Activated CD4-positive, alpha-beta T cell treated with anti-CD3 and anti-CD28 coated beads, Interleukin-10, Interleukin-2, amounts not matched to agents 100 ng/mL and 50 ng/mL, durations not matched to agents 16 hours and 8 hours (primary cell): ENCODE data around the gene TJP3.

ENCODE experiments used
- DNase-seq: peaks from one replicate; pipeline ENCODE4 v3.0.0-alpha.2; 2020

TJP3 gene

DNA sequence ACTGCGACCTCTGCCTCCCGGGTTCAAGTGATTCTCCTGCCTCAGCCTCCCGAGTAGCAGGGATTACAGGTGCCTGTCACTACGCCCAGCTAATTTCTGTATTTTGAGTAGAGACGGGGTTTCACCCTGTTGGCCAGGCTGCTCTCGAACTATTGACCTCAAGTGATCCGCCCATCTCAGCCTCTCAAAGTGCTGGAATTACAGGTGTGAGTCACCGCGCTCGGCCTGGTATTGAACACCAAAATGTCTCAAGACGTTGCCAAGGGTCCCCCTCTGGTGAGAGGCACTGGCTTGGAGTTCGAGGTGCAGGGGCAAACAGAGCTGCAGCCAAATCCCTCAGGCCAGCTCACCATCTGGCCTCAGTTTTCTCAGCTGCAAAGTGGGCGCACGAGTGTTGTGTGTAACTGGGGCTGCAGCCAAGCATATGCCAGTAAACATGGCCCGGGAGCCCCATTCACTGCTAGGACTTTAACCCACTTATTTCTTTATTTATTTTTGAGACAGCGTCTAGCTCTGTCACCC lies 8.0 kb downstream of the TJP3 start:
- DNase-seq, result no peak

DNA sequence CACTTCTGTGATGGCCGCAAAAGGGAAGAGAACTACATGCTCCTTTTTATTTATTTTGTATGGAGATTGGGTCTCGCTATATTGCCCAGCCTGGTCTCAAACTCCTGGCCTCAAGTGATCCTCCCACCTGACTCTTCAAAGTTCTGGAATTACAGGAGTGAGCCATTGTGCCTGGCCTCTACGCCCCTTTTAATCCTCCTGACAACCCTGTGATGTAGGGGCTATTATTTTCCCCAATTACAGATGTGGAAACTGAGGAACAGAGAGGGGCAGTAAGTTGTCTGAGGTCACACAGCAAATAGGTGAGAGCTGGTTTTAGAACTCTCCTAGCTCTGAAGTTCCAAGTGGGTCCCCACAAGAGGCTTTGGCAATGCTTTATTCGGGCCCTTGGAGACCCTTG lies 11.7 kb downstream of the TJP3 start:
- no peak for DNase-seq

DNA sequence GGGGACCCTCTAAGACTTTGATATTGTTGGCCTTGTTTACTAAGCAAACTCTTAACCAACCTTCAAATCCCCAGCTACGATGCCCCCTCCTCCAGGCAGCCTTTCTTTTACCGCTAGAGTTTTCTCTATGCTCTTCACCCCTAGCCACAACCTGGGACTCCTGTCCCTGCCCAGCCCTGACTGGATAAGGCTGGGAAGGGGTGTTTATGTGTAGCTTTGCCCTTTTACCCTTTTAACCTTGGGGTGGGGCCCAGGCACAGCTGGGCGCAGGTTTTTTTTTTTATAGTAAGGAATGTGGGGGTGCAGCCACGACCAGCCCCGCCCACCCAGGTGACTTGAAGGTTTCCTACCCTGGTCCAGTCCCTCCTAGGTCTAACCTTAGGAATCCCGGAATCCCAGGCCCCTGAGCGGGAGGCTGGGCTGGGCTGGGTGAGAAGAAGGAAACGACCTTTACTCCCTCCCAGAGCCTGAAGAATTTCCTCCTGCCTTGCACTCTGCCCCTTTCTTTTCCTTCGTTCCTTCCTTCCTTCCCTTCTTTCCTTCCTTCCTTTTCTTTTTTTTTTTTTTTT lies 12.2 kb downstream of the TJP3 start:
- DNase-seq, result no peak

DNA sequence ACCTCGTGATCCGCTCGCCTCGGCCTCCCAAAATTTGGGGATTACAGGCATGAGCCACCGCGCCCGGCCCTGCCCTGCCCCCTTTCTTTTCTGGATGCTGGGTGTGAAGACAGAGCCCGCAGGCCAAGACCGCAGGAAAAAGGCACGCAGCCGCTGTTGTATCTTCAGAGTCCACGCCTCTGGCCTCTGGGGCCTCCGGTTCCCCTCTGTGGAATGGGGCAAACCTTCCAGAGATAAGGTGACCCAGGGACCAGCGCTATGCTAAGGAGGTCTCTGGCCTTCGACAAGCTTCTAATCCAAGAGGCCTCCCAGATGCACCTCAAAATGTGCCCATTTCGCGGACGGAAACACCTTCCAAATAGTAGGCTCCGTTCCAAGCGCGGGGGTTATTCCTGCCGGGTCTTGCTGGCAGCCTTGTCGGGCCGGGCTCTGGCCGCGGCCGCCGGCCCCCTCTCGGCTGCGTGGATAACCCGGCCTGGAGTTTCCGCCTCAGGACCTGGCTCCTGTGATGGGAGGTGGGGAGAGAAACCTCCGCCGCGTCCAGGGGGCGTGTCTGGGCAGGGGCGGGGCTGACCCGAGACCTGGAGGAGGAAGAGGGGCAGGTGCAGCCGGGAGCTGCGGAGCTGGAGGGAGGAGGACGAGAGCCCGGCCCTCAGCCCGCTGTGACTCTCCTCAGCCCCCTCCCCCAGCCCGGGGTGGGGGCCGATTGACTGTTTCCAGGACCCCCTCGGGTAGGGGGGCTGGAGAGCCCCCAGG lies 13.1 kb downstream of the TJP3 start:
- peak; percentile 83 for DNase-seq

DNA sequence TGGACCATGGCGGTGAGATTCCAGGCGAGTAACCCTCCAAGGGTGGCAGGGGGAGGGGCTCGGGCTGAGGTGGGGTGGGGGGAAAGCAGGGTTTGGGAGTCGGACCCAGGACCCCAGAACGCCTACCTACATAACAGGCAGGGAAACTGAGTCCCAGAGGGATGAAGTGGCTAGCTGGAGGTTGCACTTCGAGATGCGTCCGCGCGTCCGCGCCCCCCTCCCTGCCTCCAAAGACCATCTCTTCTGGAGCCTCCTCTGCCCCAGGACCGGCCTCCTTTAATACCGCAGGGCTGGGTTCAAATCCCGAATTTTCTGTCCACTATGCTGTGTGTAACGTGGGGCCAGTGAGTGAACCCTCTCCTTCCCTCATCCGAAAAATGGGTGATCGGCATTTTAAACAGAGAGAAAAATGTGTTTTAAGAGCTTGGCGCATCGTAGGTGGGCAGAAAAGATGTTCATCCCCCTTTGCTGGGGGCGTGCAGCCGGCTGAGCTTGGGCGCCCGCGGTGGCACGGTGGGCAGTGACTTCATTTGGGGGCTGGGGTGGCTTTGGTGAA lies 13.8 kb downstream of the TJP3 start:
- DNase-seq, result no peak

DNA sequence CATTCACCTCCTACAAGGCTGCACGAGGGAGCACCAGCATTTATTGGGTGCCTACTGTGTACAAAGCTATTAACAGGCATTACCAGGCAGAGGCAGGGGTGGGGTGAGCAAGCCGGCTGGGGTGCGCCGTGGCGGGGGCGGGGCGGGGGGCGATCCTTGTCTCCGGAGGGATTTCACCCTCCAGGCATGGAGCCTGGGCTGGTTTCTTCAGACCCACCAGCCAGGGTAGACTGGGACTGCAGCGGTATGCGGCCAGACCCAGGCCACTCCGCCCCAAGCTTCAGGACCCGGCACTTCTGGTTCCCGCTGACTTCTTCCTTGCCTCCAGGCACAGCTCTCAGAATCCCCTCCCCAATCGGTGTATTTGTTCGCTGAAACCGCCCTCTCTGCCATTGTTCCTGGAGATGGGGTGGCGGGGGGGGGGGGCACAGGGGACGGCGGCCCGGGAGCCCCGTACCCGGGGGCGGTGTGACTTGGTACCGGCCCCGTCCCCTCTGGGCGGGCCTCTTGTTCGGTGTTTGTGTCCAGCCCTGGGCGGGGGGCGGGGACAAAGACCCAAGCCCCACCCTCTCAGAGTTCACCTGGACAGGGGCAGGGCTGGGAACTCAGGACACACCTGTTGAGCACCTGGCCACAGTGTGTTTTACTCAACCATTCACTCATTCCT lies 14.4 kb downstream of the TJP3 start:
- DNase-seq, result no peak

DNA sequence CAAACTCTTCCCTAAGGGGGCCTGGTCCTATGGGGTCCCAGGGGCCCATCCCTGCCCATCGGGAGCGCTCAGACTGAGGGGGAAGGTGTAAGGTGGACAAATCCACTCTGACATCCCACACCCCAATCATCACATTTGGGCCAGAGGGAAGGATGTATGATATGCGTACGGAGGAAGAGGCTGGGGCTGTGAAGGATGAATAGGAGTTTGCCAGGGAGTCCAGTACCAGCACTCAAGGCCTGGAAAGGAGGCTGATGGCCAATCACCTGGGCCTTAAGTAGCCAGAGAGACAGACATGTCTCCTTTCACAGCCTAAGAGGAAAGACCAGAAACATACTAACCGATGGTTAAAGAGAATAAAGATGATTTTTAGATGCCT lies 14.9 kb downstream of the TJP3 start:
- DNase-seq, result no peak

DNA sequence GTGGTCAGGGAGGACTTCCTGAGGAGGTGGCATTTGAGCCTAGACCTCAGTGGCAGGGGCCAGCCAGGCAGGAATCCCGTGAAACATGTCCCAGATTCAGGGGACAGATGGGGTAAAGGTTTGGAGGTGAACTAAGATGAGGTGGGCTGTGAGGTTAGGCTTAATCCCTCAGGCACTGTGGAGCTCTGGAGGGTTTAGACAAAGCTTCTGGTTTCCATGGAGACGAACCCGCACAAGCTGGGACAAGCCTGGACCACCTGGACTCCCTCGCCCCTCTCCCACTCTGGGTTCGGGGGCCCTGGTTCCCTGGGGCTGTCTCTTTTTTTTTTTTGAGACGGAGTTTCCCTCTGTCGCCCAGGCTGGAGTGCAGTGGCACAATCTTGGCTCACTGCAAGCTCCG lies 15.7 kb downstream of the TJP3 start:
- DNase-seq, result no peak

DNA sequence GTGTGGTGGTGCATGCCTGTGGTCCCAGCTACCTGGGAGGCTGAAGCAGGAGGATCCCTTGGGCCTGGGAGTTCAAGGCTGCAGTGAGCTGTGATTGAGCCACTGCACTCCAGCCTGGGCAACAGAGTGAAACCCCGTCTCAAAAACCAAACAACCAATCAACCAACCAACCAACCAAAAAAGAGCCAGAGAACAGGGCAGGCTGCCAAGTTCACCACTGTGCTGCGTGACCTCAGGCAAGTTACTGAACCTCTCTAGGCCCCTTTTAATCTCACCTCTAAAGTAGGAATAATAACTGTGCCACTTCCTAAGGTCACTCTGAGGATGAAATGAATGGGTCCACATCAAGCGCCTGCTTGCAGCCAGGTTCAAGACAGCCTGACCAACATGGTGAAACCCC lies 16.9 kb downstream of the TJP3 start:
- DNase-seq, result no peak

DNA sequence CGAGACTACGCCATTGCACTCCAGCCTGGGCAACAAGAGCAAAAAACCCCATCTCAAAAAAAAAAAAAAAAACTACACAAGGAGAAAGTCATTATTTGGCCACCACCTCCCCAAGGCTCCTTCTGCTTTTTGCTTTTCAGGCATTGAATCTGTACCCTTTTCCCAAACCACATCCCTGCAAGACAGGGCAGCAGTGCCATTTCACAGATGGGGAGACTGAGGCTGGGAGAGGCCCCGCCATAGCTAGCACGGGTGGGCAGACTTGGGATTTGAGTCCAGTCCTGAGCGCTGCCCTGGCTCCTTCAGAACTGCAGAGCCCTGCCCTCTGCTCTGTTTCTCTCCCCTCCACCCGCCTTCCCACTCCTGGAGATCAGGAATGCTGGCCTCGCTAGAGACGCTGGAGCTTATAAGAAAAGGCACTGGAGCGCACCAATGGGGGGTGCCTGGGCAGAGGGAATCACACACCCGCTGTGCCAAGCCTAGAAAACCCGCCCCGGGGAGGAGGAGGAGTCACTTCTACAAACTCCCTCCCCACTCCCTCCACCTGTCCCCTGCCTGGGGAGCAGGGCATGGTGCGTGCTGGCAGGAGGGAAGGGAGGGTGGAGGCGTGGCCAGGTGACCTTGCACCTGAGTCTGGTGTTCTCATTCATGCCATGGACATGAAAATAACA lies 17.6 kb downstream of the TJP3 start:
- no peak for DNase-seq

DNA sequence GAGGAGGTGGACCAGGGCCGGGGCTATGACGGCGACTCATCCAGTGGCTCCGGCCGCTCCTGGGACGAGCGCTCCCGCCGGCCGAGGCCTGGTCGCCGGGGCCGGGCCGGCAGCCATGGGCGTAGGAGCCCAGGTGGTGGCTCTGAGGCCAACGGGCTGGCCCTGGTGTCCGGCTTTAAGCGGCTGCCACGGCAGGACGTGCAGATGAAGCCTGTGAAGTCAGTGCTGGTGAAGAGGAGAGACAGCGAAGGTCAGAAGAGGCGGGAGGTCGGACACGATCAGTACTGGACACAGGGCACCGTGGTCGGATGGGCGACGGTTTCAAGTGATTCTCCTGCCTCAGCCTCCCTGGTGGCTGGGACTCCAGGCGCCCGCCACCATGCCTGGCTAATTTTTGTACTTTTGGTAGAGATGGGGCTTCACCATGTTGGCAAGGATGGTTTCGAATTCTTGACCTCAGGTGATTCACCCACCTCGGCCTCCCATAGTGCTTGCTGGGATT lies 22.3 kb downstream of the TJP3 start:
- DNase-seq, result no peak

DNA sequence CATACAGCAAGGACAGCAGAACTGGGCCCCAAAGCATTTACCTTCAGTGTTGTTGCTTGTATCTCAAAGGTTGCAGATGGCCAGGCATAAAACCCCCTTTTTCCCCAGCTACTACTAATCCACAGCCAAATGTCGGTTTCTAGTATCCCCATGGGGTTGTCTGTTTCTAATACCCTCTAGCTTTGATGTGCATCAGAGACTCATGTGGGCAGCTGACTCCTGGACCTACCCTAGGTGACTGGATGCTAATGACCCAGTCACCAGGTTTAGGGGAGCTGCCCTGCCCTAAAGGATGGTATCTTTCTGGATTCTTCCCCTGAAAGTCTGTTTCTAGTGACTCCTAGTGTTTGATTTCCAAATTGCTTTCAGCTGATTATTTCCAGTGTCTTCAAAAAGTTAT lies 23.9 kb downstream of the TJP3 start:
- DNase-seq, result no peak

DNA sequence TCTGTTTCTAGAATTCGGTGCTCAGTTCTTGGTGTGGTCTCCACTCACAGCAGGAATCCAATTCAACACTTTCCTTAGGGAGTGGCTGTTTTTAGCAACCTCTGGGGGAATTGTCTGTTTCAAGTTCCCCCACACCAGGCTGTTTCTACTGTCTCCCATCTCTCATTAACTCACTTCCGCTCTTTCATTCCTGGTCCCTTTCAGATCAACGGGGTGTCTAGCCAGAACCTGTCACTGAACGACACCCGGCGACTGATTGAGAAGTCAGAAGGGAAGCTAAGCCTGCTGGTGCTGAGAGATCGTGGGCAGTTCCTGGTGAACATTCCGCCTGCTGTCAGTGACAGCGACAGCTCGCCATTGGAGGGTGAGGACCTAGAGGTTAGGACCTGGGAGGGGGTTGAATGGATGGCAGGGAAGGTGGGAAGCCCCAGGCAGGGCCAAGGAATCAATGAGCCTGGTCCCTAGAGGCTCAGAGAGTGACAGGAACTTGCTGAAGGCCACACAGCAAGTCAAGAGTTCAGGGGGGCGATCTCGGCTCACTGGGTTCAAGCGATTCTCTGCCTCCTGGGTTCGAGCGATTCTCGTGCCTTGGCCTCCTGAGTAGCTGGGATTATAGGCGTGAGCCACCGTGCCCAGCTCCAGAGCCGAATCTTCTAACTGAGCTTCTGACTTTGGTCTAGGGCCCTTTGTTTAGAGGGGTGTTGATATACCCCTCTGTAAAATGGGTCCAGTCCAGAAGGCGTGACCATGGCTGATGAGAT lies 25.5 kb downstream of the TJP3 start:
- no peak for DNase-seq

DNA sequence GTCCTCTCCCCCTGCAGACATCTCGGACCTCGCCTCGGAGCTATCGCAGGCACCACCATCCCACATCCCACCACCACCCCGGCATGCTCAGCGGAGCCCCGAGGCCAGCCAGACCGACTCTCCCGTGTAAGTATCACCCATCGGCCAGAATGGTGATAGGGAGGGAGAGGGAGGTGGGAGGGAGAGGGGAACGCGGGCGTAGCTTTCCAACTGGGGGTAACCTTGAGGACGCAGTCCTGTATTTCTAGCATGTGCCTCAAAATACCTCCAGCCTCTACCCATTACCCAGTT lies 26.1 kb downstream of the TJP3 start:
- no peak for DNase-seq

DNA sequence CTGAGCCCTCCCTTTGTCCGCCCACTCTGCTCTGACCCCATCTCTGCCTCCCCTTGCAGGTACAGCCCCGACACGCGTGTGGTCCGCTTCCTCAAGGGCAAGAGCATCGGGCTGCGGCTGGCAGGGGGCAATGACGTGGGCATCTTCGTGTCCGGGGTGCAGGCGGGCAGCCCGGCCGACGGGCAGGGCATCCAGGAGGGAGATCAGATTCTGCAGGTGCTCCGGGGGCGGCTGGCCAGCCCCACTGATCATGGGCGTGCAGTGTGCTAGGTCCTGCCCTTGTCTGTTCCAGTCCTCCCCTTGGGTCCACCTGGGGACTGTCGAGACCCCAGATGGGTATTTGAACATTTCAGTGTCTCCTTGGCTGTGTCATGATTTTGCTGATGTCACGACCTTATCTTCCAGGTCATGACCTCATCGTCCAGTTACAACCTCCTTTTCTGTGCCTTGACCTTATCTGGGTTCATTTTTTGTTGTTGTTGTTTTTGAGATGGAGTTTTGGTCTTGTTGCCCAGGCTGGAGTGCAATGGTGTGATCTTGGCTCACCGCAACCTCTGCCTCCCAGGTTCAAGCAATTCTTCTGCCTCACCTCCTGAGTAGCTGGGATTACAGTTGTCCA lies 28.0 kb downstream of the TJP3 start:
- DNase-seq, result no peak

DNA sequence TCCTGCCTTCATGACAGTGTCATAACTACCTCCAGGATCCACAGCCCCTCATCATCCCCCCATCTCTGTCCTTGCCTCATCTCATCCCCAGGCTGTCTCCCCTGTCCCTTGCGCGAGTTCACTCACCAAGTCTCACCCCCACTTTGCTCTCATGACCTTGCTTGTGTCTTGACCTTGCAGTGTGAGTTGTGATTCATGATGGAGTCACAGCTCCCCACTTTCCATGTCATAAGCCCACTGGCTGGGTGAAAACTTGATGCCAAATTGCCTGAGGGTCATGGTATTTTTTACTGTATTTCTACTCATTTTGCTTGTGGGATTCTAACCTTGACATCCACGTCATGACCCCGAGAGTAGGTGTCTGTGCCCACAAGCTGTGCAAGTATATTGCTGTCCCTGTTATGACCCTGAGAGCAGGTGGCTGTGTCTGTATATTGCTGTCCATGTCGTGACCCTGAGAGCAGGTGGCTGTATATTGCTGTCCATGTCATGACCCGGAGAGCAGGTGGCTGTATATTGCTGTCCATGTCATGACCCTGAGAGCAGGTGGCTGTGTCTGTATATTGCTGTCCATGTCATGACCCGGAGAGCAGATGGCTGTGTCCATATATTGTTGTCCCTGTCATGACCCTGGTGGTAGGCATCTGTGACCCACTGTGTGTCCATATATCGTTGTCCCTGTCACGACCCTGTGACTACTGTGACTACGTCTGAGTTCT lies 29.5 kb downstream of the TJP3 start:
- no peak for DNase-seq

DNA sequence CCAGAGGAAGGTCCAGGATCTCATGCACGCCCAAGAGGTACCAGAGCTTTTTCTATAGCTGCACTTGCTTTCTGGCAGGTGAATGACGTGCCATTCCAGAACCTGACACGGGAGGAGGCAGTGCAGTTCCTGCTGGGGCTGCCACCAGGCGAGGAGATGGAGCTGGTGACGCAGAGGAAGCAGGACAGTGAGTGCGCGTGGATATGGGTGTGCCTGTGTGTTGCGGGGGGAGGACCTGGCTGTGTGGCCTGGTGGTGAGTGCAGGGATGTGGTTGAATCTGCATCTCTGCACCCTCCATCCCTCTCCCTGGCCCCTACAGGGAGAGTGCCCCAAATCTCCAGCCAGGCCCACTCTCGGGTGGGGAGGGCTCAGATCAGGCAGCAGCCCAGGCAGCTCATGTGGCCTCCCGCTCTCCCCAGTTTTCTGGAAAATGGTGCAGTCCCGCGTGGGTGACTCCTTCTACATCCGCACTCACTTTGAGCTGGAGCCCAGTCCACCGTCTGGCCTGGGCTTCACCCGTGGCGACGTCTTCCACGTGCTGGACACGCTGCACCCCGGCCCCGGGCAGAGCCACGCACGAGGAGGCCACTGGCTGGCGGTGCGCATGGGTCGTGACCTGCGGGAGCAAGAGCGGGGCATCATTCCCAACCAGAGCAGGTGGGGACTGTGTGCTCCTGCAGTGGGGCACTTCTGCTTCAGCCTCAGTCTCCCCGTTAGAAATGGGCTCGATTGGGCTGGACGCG lies 30.5 kb downstream of the TJP3 start:
- DNase-seq, result no peak

DNA sequence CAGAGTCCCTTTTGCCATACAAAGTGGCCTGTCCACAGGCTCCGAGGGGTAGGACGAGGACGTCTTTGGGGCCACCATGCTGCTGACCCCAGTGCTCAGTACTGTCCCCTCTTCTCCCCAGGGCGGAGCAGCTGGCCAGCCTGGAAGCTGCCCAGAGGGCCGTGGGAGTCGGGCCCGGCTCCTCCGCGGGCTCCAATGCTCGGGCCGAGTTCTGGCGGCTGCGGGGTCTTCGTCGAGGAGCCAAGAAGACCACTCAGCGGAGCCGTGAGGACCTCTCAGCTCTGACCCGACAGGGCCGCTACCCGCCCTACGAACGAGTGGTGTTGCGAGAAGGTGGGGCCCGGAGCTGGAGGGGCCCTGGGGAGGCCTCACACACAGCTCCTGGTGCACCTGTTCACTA lies 32.2 kb downstream of the TJP3 start:
- DNase-seq, result no peak

DNA sequence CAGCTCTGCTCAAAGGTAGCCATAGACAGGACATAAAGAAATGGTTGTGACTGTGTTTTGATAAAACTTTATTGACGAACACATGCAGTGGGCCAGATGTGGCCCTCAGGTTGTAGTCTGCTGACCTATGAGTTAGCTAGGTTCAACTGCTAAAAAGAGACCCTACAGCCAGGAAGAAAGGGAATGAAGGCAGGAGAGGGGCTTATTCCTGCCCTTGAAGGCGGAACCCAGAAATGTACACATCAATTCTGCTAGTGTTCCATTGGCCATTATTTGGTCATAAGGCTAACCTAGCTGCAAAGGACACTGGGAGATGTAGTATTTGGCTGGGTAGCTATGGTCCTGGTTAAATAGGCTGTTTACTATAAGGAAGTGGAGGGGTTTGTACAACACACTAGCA lies 35.3 kb downstream of the TJP3 start:
- peak; percentile 8 for DNase-seq

DNA sequence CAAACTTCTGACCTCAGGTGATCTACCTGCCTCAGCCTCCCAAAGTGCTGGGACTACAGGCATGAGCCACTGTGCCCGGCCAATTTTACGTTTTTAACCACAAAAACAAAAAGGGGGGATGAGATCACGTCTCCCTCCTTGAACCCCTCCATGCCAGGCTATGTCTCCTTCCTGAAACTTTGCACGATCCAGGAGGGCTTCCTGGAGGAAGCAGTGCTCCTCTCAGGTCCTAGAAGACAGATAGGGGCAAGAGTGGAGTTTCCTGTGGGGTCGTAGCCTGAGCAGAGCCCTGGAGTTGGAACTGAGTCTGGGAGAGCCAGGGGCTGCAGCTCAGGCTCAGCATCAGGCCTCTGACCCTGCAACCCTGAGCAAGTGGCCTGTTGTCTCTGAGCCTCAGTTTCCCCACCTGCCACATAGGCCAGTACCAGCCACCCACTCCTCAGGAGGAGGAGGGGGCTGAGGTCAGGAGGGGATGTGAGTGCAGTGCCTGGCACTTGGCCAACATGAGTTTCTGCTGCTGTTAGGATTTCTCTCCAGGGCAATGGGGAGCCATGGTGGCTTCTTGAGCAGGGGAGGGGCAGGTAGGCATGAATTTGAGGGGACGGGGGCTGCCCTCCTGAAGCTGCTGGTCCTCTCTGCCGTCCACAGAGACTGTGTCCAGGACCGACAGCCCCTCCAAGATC lies 37.3 kb downstream of the TJP3 start:
- DNase-seq, result no peak
